H1 (cell line): ENCODE data around the gene MPDZ. TPM values are rescaled to one million over a fixed set of nuclear protein-coding genes. Genes with fewer than 3 reads are reported as not detected.

Source experiments
- CHD2 ChIP-seq: IDR thresholded peaks from 2 replicates; pipeline ENCODE4 v1.6.1; 2012; ENCODE audit warnings: low read length, improper control_type of control experiment
- MAFK ChIP-seq: IDR thresholded peaks from 2 replicates; pipeline ENCODE4 v1.6.1; 2012; ENCODE audit warnings: low read depth, mild to moderate bottlenecking, improper control_type of control experiment, low read length
- SIRT6 ChIP-seq: IDR thresholded peaks from one replicate; pipeline ENCODE4 v1.7.1; 2012; ENCODE audit warnings: low read length, inconsistent platforms
- SP2 ChIP-seq: IDR thresholded peaks from 2 replicates; pipeline ENCODE4 v1.6.1; 2012; ENCODE audit warnings: mild to moderate bottlenecking, low read length, inconsistent platforms
- ZNF274 ChIP-seq: IDR thresholded peaks from 2 replicates; pipeline ENCODE4 v1.7.0; 2012; ENCODE audit warnings: low read length, borderline replicate concordance; ENCODE audit errors: extremely low read depth
- polyA plus RNA-seq, 7 experiments: library from polyadenylated mRNA; depleted of rRNA in 3 of 7; stranded (reverse) in 5 of 7; unstranded in 2 of 7; fragments of >200 nt in 5 of 7; fragments of 200-250 nt in 2 of 7; gene quantifications; 1 replicate in 5 of 7; 2 replicates in 1 of 7; 4 replicates in 1 of 7; pipeline versions ENCODE4 v1.2.1 to v1.2.3, GENCODE V29; 2011 to 2013; ENCODE audit warnings: missing spikeins in 2 of 7, mixed read lengths in 2 of 7
- total RNA-seq: library from RNA; stranded (reverse); fragmentation: NEBNext Ultra II Directional; extraction: Animal tissue kit (Norgen Biotek cat#: 25700); gene quantifications from 2 replicates; pipeline ENCODE4 v1.2.1, GENCODE V29; 2021

MPDZ gene
- total and polyA plus RNA-seq, 2 of the 8 experiments (the other 6 are each of a cell fraction or from before 2014, with no cell fraction given): 14.6 to 39.4 TPM

DNA sequence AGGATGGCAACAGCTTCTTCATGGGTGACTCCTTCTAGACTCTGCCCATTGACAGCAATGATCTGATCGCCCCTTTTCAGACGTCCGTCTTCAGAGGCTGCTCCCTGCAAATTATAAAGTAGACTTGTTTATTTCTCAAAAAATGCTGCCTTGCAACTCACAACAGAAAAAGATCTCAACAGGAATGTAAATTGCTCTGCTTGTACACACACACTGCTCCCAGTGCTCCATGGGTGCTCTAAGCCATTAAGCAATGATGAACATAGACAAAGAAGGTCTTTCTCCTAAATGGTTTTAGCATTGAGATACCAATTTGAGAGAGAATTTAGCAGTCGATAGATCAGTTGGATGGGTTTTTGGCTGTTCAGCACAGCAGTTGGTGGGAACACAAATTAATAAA is 172.5 kb downstream of the MPDZ start (continued):
- no peak for TF ChIP-seq ZNF274
- TF ChIP-seq SIRT6: no peak
- no peak for TF ChIP-seq SP2
- no peak for TF ChIP-seq MAFK
- TF ChIP-seq CHD2: no peak
